Small intestine (tissue), 7 donors: ENCODE results near the gene DGCR2. TPM values are rescaled to one million over a fixed set of nuclear protein-coding genes. Genes with fewer than 3 reads are reported as not detected.

ENCODE experiments used
- DNase-seq, 2 donors: peaks; one replicate each; pipeline versions ENCODE4 v3.0.0 to v3.0.0-alpha.2; 2013
- FAIRE-seq: peaks from 2 replicates; lab custom pipeline; 2012; peaks lifted over from hg19 to GRCh38; lab: Jason Lieb, UNC
- H3K27ac ChIP-seq, 3 donors: one replicate each; pipeline ENCODE4 v1.5.1; 2013; ENCODE audit warnings: low read length in 2 of 3, mild to moderate bottlenecking in 2 of 3, control low read depth in 1 of 3, inconsistent platforms in 1 of 3, low read depth in 1 of 3, moderate library complexity in 1 of 3
- H3K27me3 ChIP-seq, 3 donors: one replicate each; pipeline ENCODE4 v1.6.1; 2013; ENCODE audit warnings: low read length in 3 of 3, inconsistent platforms in 1 of 3; ENCODE audit not compliant: control insufficient read depth in 3 of 3, insufficient read depth in 3 of 3
- H3K36me3 ChIP-seq, 3 donors: one replicate each; pipeline ENCODE4 v1.6.1; 2013; ENCODE audit warnings: low read length in 3 of 3, inconsistent platforms in 1 of 3, low read depth in 1 of 3, mild to moderate bottlenecking in 1 of 3, moderate library complexity in 1 of 3; ENCODE audit not compliant: control insufficient read depth in 3 of 3, insufficient read depth in 2 of 3
- H3K4me1 ChIP-seq, 3 donors: one replicate each; pipeline ENCODE4 v1.6.1; 2013; ENCODE audit warnings: low read length in 2 of 3, inconsistent platforms in 1 of 3, low read depth in 1 of 3, mild to moderate bottlenecking in 1 of 3, moderate library complexity in 1 of 3; ENCODE audit not compliant: control insufficient read depth in 3 of 3, insufficient read depth in 2 of 3
- H3K4me3 ChIP-seq, 3 donors: one replicate each; pipeline ENCODE4 v1.5.1; 2013; ENCODE audit warnings: low read length in 3 of 3, control low read depth in 1 of 3, inconsistent platforms in 1 of 3, low read depth in 1 of 3, mild to moderate bottlenecking in 1 of 3, moderate library complexity in 1 of 3
- H3K9me3 ChIP-seq, 2 donors: one replicate each; pipeline ENCODE4 v1.6.1; 2013; ENCODE audit warnings: low read depth in 1 of 2, low read length in 1 of 2; ENCODE audit not compliant: control insufficient read depth in 2 of 2, insufficient read depth in 1 of 2
- WGBS, 3 donors: extraction: QIAGEN DNeasy Blood & Tissue Kit; methylation state at CpG; one replicate each; pipeline ENCODE4 v1.1.7; 2013; 5-methylcytosine and 5-hydroxymethylcytosine counted together
- polyA plus RNA-seq, 4 donors: library from polyadenylated mRNA; stranded (reverse) in 3 of 4; unstranded in 1 of 4; fragments of 200-250 nt in 3 of 4; fragments of 120-200 nt in 1 of 4; gene quantifications; one replicate each; pipeline versions ENCODE4 v1.2.1 to v1.2.3, GENCODE V29; 2013
- donor health status: healthy with polysubstance abuse.
- donor health status: control.
- donor health status: control.
- donor health status: Bipolar disorder and iron deficiency.
- donor health status: healthy.

The DGCR2 gene
- polyA plus RNA-seq, 4 donors = 14.8 to 61.6 (median 34.0) TPM

DNA sequence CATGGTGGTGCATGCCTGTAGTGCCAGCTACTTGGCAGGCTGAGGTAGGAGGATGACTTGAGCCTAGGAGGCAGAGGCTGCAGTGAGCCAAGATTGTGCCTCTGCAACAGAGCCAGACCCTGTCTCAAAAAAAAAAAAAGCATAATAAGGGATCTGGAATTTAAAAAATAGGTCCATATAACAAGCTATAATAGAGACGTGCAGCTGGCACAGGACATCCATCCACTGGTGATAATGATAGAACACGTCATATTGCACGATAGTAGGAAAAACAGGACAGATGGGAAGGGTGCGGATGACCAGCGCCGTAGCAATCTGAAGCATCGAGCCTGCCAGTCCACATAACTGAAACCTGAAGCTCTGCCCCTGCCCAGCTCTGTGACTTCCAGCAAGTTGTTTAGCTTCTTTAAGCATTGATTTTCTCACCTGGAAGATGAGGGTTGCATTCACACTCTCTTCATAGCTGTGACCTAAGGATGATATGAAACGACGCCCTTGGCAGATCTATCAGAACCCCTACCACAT lies 125.8 kb downstream of the DGCR2 start:
- WGBS, 3 donors = 82 to 88% (median 87%) methylated on average over 9 of the region's 9 CpGs
- no peak overlapping the region for H3K4me3 ChIP-seq
- H3K27me3 ChIP-seq = peaks cover 0 to 29% (median 14%) of the 10 kb centered on the region in 3 donors
- H3K27ac ChIP-seq = no peak overlapping the region
- H3K36me3 ChIP-seq = no peaks in the 10 kb centered on the region
- no peaks in the 10 kb centered on the region for H3K9me3 ChIP-seq
- H3K4me1 ChIP-seq = no peaks in the 10 kb centered on the region
- FAIRE-seq = no peak
- no peak for DNase-seq

DNA sequence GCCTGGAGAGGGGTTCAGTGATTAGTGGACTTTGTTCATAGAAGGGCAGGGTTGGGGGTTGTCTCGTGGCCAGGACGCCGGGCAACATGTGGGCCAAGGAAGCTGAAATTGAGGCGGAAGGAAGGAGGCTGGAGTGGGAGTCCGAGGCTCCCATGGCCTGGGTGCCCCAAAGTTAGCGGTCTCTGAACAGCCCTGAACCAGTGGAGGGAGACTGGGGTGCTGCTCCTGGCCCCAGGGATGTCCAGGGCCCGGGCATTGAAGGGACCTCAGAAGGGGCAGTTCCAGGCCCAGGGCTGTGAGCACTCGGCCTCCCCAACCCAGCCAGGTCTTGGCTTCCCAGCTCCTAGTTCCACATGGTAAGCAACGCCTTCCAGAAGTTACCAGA lies 126.9 kb downstream of the DGCR2 start:
- WGBS, 3 donors = 54 to 83% (median 66%) methylated on average over 8 to 9 of the region's 9 CpGs
- H3K27ac ChIP-seq = no peak overlapping the region
- no peaks in the 10 kb centered on the region for H3K4me1 ChIP-seq
- DNase-seq = no peak
- no peak for FAIRE-seq
- no peaks in the 10 kb centered on the region for H3K36me3 ChIP-seq
- no peak overlapping the region for H3K4me3 ChIP-seq
- H3K27me3 ChIP-seq = peaks cover 0 to 27% (median 14%) of the 10 kb centered on the region in 3 donors
- H3K9me3 ChIP-seq = no peaks in the 10 kb centered on the region

DNA sequence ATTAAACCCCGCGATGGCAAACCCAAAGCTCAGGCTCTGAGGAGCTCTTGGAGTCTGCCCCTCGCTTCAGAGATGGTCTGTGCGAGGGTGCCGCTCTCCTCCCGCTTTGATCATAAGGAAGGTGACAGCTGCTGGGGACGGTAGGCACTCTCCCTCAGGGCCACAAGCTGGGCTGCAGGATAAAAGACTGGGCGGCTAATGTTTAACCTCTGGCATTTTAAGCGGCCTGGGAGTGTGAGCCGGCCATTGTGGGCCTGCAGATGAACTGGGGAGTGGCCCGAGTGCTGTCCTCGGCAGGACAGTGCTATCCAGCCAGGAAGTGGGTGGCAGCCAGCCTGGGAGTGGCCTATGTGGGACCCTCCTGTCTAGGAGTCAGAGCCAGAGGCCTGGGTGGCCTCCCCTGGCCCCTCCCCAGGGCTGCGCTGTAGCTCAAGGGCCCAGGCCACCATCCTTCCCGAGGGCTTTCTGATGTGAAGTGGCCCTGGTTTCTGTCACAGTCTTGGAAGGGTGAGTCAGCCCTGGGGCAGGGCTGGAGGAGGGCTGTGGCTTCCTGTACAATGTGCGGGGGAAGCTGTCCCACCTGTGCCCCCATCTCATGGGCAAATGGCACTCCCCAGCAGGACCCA lies 127.4 kb downstream of the DGCR2 start:
- H3K4me3 ChIP-seq = no peak overlapping the region
- H3K27ac ChIP-seq = no peak overlapping the region
- no peaks in the 10 kb centered on the region for H3K4me1 ChIP-seq
- no peaks in the 10 kb centered on the region for H3K36me3 ChIP-seq
- no peaks in the 10 kb centered on the region for H3K9me3 ChIP-seq
- DNase-seq (peak in 1 of 2 donors; percentile 15), FAIRE-seq (no peak)
- 21 to 43% (median 33%) methylated on average over 15 of the region's 15 CpGs for WGBS, 3 donors
- peaks cover 0 to 27% (median 14%) of the 10 kb centered on the region in 3 donors for H3K27me3 ChIP-seq

DNA sequence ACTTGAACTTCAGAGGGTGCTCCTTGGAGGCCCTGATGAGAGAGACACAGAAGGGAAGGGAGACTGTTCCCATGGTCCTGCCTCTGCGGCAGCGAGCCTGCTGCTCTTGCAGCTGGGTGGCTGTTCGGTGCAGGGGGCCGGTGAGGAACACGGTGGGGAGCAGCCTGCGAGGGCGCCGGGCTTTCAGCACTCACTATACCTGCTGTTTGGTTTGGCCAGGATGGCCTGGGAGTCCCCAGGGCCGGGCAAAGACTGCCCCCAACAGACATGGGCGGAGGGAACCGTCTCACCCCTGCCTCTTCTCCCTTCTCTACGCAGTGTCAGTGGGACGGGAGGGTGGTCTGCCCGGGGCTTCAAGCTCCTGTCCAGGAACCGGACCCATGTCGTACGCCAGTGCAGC lies 128.2 kb downstream of the DGCR2 start:
- Histone ChIP-seq H3K36me3 (no peaks in the 10 kb centered on the region), H3K27me3 (peaks cover 0 to 23% (median 10%) of the 10 kb centered on the region in 3 donors), H3K4me3 (no peak overlapping the region), H3K4me1 (no peaks in the 10 kb centered on the region), H3K27ac (no peak overlapping the region), H3K9me3 (no peaks in the 10 kb centered on the region)
- FAIRE-seq (no peak), DNase-seq (no peak)
- WGBS, 3 donors = 81 to 85% (median 84%) methylated on average over 14 to 17 of the region's 17 CpGs

DNA sequence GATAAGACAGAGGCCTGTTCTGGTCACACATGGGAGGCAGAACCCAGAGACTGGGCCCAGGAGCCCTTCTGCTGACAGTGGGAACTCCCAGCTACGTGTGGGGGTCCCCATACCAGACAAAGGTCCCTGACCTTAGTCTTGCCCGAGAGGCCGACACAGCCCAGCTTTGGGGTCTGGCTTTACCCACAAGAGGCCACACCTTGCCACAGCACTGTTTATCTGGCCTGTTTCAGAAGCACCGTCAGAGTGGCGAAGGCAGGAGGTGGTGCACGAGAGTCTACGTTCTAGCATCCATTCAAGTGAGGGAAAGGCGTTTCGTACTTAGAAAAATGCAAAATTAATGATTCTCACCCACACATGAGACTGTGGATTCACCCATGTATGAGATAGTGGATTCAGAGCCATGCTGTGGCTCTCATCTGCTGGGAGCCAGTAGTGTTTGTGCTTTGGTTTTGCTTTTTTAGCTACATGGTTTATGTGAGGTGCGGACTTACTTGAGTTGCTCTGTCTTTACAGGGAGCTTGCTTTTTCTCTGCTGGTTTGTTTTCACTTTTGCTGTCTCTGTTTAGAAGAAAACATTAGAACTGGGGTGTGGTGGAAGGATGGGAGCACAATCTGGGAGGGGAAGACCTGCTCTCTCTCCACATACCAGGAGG lies 129.5 kb downstream of the DGCR2 start:
- no peak for DNase-seq
- WGBS, 3 donors = 88 to 91% (median 89%) methylated on average over 10 of the region's 10 CpGs
- no peak for FAIRE-seq

DNA sequence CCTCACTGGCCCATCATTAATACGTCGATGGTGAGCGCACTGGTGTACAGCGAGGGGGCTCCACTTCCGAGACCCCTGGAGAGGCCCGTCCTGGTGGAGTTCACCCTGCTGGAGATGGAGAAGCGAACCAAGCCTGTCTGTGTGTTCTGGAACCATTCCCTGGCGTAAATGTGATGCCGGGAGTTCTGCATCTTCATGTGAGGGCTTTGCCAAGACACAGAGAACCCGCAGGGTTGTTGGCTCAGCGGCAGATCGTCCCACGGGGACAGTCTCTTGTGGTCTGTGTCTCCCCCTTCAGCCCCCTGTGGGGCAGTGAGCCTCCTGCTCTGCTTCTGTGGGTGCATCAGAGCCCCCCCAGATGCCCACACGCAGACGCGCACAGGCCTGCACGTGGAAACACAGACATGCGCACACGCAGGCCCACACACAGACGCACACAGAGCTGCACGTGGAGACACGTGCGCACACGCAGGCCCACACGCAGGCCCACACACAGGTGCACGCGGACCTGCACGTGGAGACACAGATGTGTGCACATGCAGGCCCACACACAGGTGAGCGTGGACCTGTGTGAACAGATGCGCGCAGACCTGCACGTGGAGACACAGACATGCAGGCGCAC lies 130.3 kb downstream of the DGCR2 start:
- WGBS, 3 donors = 92 to 94% (median 93%) methylated on average over 33 of the region's 33 CpGs
- DNase-seq (no peak), FAIRE-seq (no peak)
- Histone ChIP-seq H3K36me3 (no peaks in the 10 kb centered on the region), H3K9me3 (no peaks in the 10 kb centered on the region), H3K4me3 (no peak overlapping the region), H3K27me3 (peaks cover 0 to 4% (median under 1%) of the 10 kb centered on the region in 3 donors), H3K4me1 (no peaks in the 10 kb centered on the region), H3K27ac (no peak overlapping the region)

More for the DNA sequence above, 129.5 kb downstream of the DGCR2 start:
- no peaks in the 10 kb centered on the region for H3K4me1 ChIP-seq
- H3K9me3 ChIP-seq = no peaks in the 10 kb centered on the region
- H3K27me3 ChIP-seq = peaks cover 0 to 12% (median 6%) of the 10 kb centered on the region in 3 donors
- H3K27ac ChIP-seq = no peak overlapping the region
- no peaks in the 10 kb centered on the region for H3K36me3 ChIP-seq
- H3K4me3 ChIP-seq = no peak overlapping the region

DNA sequence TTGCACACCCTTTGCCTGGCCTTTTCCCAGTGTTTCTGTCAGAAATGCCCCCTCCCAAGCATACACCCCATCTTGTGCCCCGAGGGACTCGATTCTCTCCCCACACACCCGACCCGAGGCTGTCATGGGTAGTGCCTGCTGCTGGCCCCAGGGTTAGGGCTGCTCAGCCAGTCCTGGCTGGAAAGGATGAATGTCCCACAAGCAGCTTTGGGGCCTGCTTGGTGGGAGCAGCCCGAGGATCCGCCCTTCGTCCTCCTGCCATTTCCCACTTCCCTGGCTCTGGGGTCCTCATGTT lies 131.1 kb downstream of the DGCR2 start:
- 84 to 89% (median 88%) methylated on average over 7 of the region's 7 CpGs for WGBS, 3 donors
- H3K27me3 ChIP-seq = peaks cover 0 to 3% (median 0%) of the 10 kb centered on the region in 3 donors
- no peaks in the 10 kb centered on the region for H3K4me1 ChIP-seq
- no peaks in the 10 kb centered on the region for H3K9me3 ChIP-seq
- H3K4me3 ChIP-seq = no peak overlapping the region
- H3K27ac ChIP-seq = no peak overlapping the region
- FAIRE-seq = no peak
- DNase-seq = no peak
- H3K36me3 ChIP-seq = no peaks in the 10 kb centered on the region

DNA sequence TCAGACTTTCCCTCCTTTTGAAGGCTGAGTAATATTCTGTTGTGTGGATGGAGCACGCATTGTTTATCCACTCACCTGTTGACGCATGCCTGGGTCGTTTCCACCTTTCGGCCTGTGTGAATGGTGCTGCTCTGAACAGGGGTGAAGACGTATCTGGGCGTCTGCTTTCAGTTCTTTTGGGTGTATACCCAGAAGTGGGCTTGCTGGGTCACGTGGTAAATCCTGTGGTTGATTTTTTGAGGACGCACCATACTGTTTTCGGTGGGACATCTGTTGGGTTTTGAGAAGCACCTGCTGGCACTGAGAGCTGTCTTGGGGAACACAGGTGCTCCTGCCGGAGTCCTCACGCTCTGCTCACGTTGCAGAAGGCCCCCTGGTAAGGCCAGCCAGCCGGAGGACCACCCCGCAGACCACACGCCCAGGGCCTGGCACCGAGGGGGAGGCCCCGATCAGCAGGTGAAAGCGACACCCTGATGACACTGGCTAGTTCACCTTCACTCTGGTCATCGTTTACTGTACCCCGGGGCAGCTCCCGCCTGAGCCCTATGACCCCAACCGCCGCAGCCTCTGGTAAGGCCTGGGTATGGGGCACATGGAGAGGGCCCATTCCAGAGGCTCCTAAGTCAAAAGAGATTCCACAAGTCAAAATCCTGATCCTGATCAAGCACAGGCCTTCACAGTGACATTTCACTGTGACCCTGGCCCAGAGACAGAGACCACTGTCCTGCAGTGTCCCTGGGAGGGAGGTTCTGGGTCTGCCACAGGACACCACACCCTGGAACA lies 131.7 kb downstream of the DGCR2 start:
- Histone ChIP-seq H3K27ac (no peak overlapping the region), H3K27me3 (peaks cover 0 to 3% (median 0%) of the 10 kb centered on the region in 3 donors), H3K4me3 (no peak overlapping the region), H3K4me1 (no peaks in the 10 kb centered on the region), H3K9me3 (no peaks in the 10 kb centered on the region), H3K36me3 (no peaks in the 10 kb centered on the region)
- FAIRE-seq (no peak), DNase-seq (no peak)
- WGBS, 3 donors = 86 to 91% (median 88%) methylated on average over 23 of the region's 23 CpGs
